Endothelial cell of umbilical vein (primary cell): ENCODE measurements around the gene UBE2E2.

Experiments used
- CTCF ChIP-seq, 2 donors: IDR thresholded peaks; 1 replicate in 1 of 2; 2 replicates in 1 of 2; pipeline ENCODE4 v1.5.1; 2011; ENCODE audit warnings: low read length in 2 of 2, mild to moderate bottlenecking in 2 of 2, moderate library complexity in 2 of 2, control low read depth in 1 of 2, inconsistent platforms in 1 of 2, low read depth in 1 of 2; ENCODE audit not compliant: insufficient read depth in 1 of 2; ENCODE audit errors: extremely low read depth in 1 of 2
- MYC ChIP-seq: IDR thresholded peaks from one replicate; pipeline ENCODE4 v1.6.1; 2011; ENCODE audit warnings: mild to moderate bottlenecking, low read depth, low read length

GRCh38 chr3:23303601-23304217, 100.6 kb downstream of the UBE2E2 start:
- TF ChIP-seq MYC (no peak), CTCF (IDR thresholded peaks at IDR 0.05; ENCODE audit: extremely low read depth in 1 of 2, insufficient read depth in 1 of 2, low read depth in 1 of 2, low read length in 2 of 2) (no peak)
